Mesendoderm (in vitro differentiated cells): ENCODE measurements around the gene GALNT18.
A peak's percentile ranks its signal among the peaks of the same experiment; 100 is the strongest.

Source experiments
- DNase-seq: peaks from one replicate; pipeline ENCODE4 v3.0.0; 2013
- H2AK5ac ChIP-seq: 2 replicates; pipeline ENCODE4 v1.6.1; 2013; ENCODE audit warnings: low read length, inconsistent platforms
- H2BK120ac ChIP-seq: 2 replicates; pipeline ENCODE4 v1.6.1; 2013; ENCODE audit warnings: low read depth, mild to moderate bottlenecking, low read length, moderate library complexity, mixed read lengths
- H2BK15ac ChIP-seq: replicated peaks from 2 replicates; pipeline ENCODE4 v1.6.1; 2013; ENCODE audit warnings: low read depth, mild to moderate bottlenecking, moderate library complexity
- H2BK5ac ChIP-seq: 2 replicates; pipeline ENCODE4 v1.6.1; 2013; ENCODE audit warnings: low read length, inconsistent platforms
- H3K18ac ChIP-seq: 2 replicates; pipeline ENCODE4 v1.6.1; 2013; ENCODE audit warnings: mild to moderate bottlenecking, low read length, mixed read lengths
- H3K23ac ChIP-seq: one replicate; pipeline ENCODE4 v1.6.1; 2013; ENCODE audit warnings: low read length
- H3K27ac ChIP-seq: 2 replicates; pipeline ENCODE4 v1.5.1; 2013; ENCODE audit warnings: low read depth, mild to moderate bottlenecking, inconsistent platforms, low read length, moderate library complexity
- H3K27me3 ChIP-seq: 2 replicates; pipeline ENCODE4 v1.6.1; 2013; ENCODE audit warnings: low read length, control low read depth, mild to moderate bottlenecking, inconsistent platforms; ENCODE audit not compliant: insufficient read depth, poor library complexity
- H3K36me3 ChIP-seq: 2 replicates; pipeline ENCODE4 v1.6.1; 2013; ENCODE audit warnings: low read length, inconsistent platforms; ENCODE audit not compliant: control insufficient read depth, insufficient read depth
- H3K4ac ChIP-seq: one replicate; pipeline ENCODE4 v1.6.1; 2013; ENCODE audit warnings: low read depth, mild to moderate bottlenecking, low read length, moderate library complexity
- H3K4me1 ChIP-seq: 2 replicates; pipeline ENCODE4 v1.6.1; 2013; ENCODE audit warnings: low read depth, low read length, inconsistent platforms; ENCODE audit not compliant: control insufficient read depth
- H3K4me2 ChIP-seq: 2 replicates; pipeline ENCODE4 v1.6.1; 2013; ENCODE audit warnings: low read length
- H3K4me3 ChIP-seq: 2 replicates; pipeline ENCODE4 v1.5.1; 2013; ENCODE audit warnings: mild to moderate bottlenecking, low read length
- H3K56ac ChIP-seq: one replicate; pipeline ENCODE4 v1.6.1; 2013; ENCODE audit warnings: low read length
- H3K79me1 ChIP-seq: 2 replicates; pipeline ENCODE4 v1.6.1; 2013; ENCODE audit warnings: low read length, inconsistent platforms
- H3K79me2 ChIP-seq: 2 replicates; pipeline ENCODE4 v1.6.1; 2013; ENCODE audit warnings: mild to moderate bottlenecking, low read length; ENCODE audit not compliant: control insufficient read depth, insufficient read depth
- H3K9ac ChIP-seq: 2 replicates; pipeline ENCODE4 v1.6.1; 2013; ENCODE audit warnings: low read length, inconsistent platforms
- H4K5ac ChIP-seq: one replicate; pipeline ENCODE4 v1.6.1; 2013; ENCODE audit warnings: low read length
- H4K8ac ChIP-seq: one replicate; pipeline ENCODE4 v1.6.1; 2013; ENCODE audit warnings: low read depth, mild to moderate bottlenecking, control low read depth, low read length, moderate library complexity
- WGBS: extraction: QIAGEN DNeasy Blood & Tissue Kit; methylation state at CpG from one replicate; pipeline ENCODE4 v1.1.7; 2013; ENCODE audit warnings: low lambda C conversion rate, missing lambda C conversion rate; ENCODE audit not compliant: insufficient coverage; ENCODE audit errors: extremely low coverage; 5-methylcytosine and 5-hydroxymethylcytosine counted together

The GALNT18 gene

GRCh38 chr11:11618973-11619435 lies 2.8 kb downstream of the GALNT18 start:
- Histone ChIP-seq H3K4me1 (no peaks in the 10 kb centered on the region), H3K27ac (no peak overlapping the region), H2BK120ac (no peak overlapping the region), H2BK5ac (no peak overlapping the region), H2AK5ac (no peak overlapping the region), H2BK15ac (no peak overlapping the region), H3K4me3 (no peak overlapping the region), H4K8ac (no peak overlapping the region), H3K4ac (no peak overlapping the region), H3K23ac (no peak overlapping the region), H3K18ac (no peak overlapping the region), H3K27me3 (peaks cover 6% of the 10 kb centered on the region), H4K5ac (no peak overlapping the region), H3K79me1 (no peaks in the 10 kb centered on the region), H3K56ac (no peak overlapping the region), H3K36me3 (no peaks in the 10 kb centered on the region), H3K4me2 (no peak overlapping the region), H3K79me2 (no peaks in the 10 kb centered on the region), H3K9ac (no peak overlapping the region)
- no CpG with 5 or more reads among the region's 4 CpGs for WGBS
- DNase-seq, result no peak

- Histone ChIP-seq H3K27ac (no peak overlapping the region), H3K4me2 (no peak overlapping the region), H3K23ac (no peak overlapping the region), H4K8ac (no peak overlapping the region), H2BK5ac (no peak overlapping the region), H3K4ac (no peak overlapping the region), H3K36me3 (no peaks in the 10 kb centered on the region), H3K4me1 (no peaks in the 10 kb centered on the region), H3K18ac (no peak overlapping the region), H3K56ac (no peak overlapping the region), H3K9ac (no peak overlapping the region), H3K27me3 (no peaks in the 10 kb centered on the region), H2BK15ac (no peak overlapping the region), H3K79me2 (no peaks in the 10 kb centered on the region), H4K5ac (no peak overlapping the region), H3K79me1 (no peaks in the 10 kb centered on the region), H2BK120ac (no peak overlapping the region), H3K4me3 (no peak overlapping the region), H2AK5ac (no peak overlapping the region)
- DNase-seq, result no peak
- WGBS, result no CpG with 5 or more reads among the region's 4 CpGs
These were observed 6.7 kb downstream of the GALNT18 start for GRCh38 chr11:11615086-11615485.

- WGBS, result no CpG with 5 or more reads among the region's 4 CpGs
- no peak for DNase-seq
- H3K4ac ChIP-seq, result no peak overlapping the region
- no peak overlapping the region for H3K23ac ChIP-seq
- no peak overlapping the region for H2BK5ac ChIP-seq
- H2BK120ac ChIP-seq, result no peak overlapping the region
- no peaks in the 10 kb centered on the region for H3K27me3 ChIP-seq
- no peak overlapping the region for H2AK5ac ChIP-seq
- H3K4me1 ChIP-seq, result no peaks in the 10 kb centered on the region
- H2BK15ac ChIP-seq, result no peak overlapping the region
- H3K4me3 ChIP-seq, result no peak overlapping the region
- no peaks in the 10 kb centered on the region for H3K36me3 ChIP-seq
- H3K27ac ChIP-seq, result no peak overlapping the region
- H4K5ac ChIP-seq, result no peak overlapping the region
- no peak overlapping the region for H3K18ac ChIP-seq
- no peaks in the 10 kb centered on the region for H3K79me2 ChIP-seq
- H3K9ac ChIP-seq, result no peak overlapping the region
- no peak overlapping the region for H3K4me2 ChIP-seq
- H4K8ac ChIP-seq, result no peak overlapping the region
- H3K56ac ChIP-seq, result no peak overlapping the region
- no peaks in the 10 kb centered on the region for H3K79me1 ChIP-seq
These were observed 9.4 kb downstream of the GALNT18 start for GRCh38 chr11:11612439-11612838.

GRCh38 chr11:11611381-11611780 lies 10.4 kb downstream of the GALNT18 start:
- Histone ChIP-seq H4K5ac (no peak overlapping the region), H3K18ac (no peak overlapping the region), H3K4me2 (no peak overlapping the region), H2BK5ac (no peak overlapping the region), H3K23ac (no peak overlapping the region), H3K56ac (no peak overlapping the region), H3K9ac (no peak overlapping the region), H3K27me3 (no peaks in the 10 kb centered on the region), H2BK15ac (no peak overlapping the region), H3K79me2 (no peaks in the 10 kb centered on the region), H3K4ac (no peak overlapping the region), H3K36me3 (no peaks in the 10 kb centered on the region), H3K79me1 (no peaks in the 10 kb centered on the region), H4K8ac (no peak overlapping the region), H3K4me1 (no peaks in the 10 kb centered on the region), H2AK5ac (no peak overlapping the region), H2BK120ac (no peak overlapping the region), H3K27ac (no peak overlapping the region), H3K4me3 (no peak overlapping the region)
- DNase-seq, result no peak
- no CpG with 5 or more reads among the region's 6 CpGs for WGBS

- Histone ChIP-seq H2BK15ac (no peak overlapping the region), H3K36me3 (no peaks in the 10 kb centered on the region), H2AK5ac (no peak overlapping the region), H3K56ac (no peak overlapping the region), H3K79me1 (no peaks in the 10 kb centered on the region), H3K27me3 (no peaks in the 10 kb centered on the region), H3K9ac (no peak overlapping the region), H3K4me1 (no peaks in the 10 kb centered on the region), H3K18ac (no peak overlapping the region), H4K8ac (no peak overlapping the region), H3K4me3 (no peak overlapping the region), H3K4ac (no peak overlapping the region), H3K27ac (no peak overlapping the region), H3K23ac (no peak overlapping the region), H2BK120ac (no peak overlapping the region), H2BK5ac (no peak overlapping the region), H4K5ac (no peak overlapping the region), H3K79me2 (no peaks in the 10 kb centered on the region), H3K4me2 (no peak overlapping the region)
- DNase-seq, result no peak
- WGBS, result no CpG with 5 or more reads among the region's 2 CpGs
These were observed 13.0 kb downstream of the GALNT18 start for GRCh38 chr11:11608783-11609232.

GRCh38 chr11:11607772-11608171 lies 14.0 kb downstream of the GALNT18 start:
- H2AK5ac ChIP-seq, result no peak overlapping the region
- H3K79me1 ChIP-seq, result no peaks in the 10 kb centered on the region
- no peak overlapping the region for H3K56ac ChIP-seq
- no peak overlapping the region for H4K8ac ChIP-seq
- no peak overlapping the region for H2BK5ac ChIP-seq
- WGBS, result no CpG with 5 or more reads among the region's 2 CpGs
- DNase-seq, result peak; percentile 13
- H3K4me2 ChIP-seq, result no peak overlapping the region
- no peaks in the 10 kb centered on the region for H3K36me3 ChIP-seq
- no peak overlapping the region for H3K4me3 ChIP-seq
- H3K4me1 ChIP-seq, result no peaks in the 10 kb centered on the region
- no peak overlapping the region for H3K27ac ChIP-seq
- no peak overlapping the region for H3K4ac ChIP-seq
- no peak overlapping the region for H3K18ac ChIP-seq
- no peaks in the 10 kb centered on the region for H3K79me2 ChIP-seq
- no peak overlapping the region for H2BK15ac ChIP-seq
- H4K5ac ChIP-seq, result no peak overlapping the region
- no peaks in the 10 kb centered on the region for H3K27me3 ChIP-seq
- no peak overlapping the region for H2BK120ac ChIP-seq
- no peak overlapping the region for H3K9ac ChIP-seq
- H3K23ac ChIP-seq, result no peak overlapping the region
